OCI-LY7 (cell line): ENCODE data around the gene PKLR. TPM values are rescaled to one million over a fixed set of nuclear protein-coding genes. Genes with fewer than 3 reads are reported as not detected.
"Not testable (repeated sequence)": the region's sequence is repeated elsewhere in the genome, so short reads cannot be mapped to it uniquely, and the experiment has no call there.

ENCODE experiments used
- BruUV-seq: library from RNA; stranded (reverse); fragments of 400-500 nt; replicated peaks from 2 replicates; lab custom pipeline; 2021; lab: Mats Ljungman, UMichigan
- CTCF ChIA-PET: fragments of 300-600 bp; sonication (Branson Sonifier 250); formaldehyde crosslinking; loops from one replicate; lab custom pipeline; 2022; ENCODE audit warnings: antibody characterized with exemption; ENCODE audit not compliant: unreplicated experiment; lab: Charles Lee
- POLR2A ChIA-PET: fragments of 300-600 bp; sonication (Branson Sonifier 250); formaldehyde crosslinking; loops from one replicate; lab custom pipeline; 2022; ENCODE audit warnings: antibody characterized with exemption; lab: Charles Lee
- DNase-seq: peaks from one replicate; pipeline ENCODE4 v3.0.0-alpha.2; 2015; ENCODE audit warnings: low spot score
- H2AFZ ChIP-seq: fragments of 200-600 bp; sonication (generic), shearing (Covaris generic); 2 replicates; pipeline ENCODE4 v1.6.1; 2014; ENCODE audit warnings: mild to moderate bottlenecking, antibody characterized with exemption, low read length, moderate library complexity
- H3K27ac ChIP-seq: fragments of 200-600 bp; sonication (generic); 2 replicates; pipeline ENCODE4 v1.5.1; 2014; ENCODE audit warnings: mixed run types, low read depth, mild to moderate bottlenecking, moderate library complexity, low read length, inconsistent platforms; ENCODE audit not compliant: poor library complexity, severe bottlenecking
- H3K36me3 ChIP-seq: fragments of 200-600 bp; sonication (generic); 2 replicates; pipeline ENCODE4 v1.6.1; 2014; ENCODE audit warnings: mild to moderate bottlenecking, antibody characterized with exemption, low read length, moderate library complexity, mixed read lengths; ENCODE audit not compliant: insufficient read depth
- H3K4me1 ChIP-seq: fragments of 200-600 bp; sonication (generic); 2 replicates; pipeline ENCODE4 v1.5.1; 2014; ENCODE audit warnings: mild to moderate bottlenecking, low read length; ENCODE audit not compliant: insufficient read depth, poor library complexity, severe bottlenecking
- H3K4me2 ChIP-seq: fragments of 200-600 bp; sonication (generic); 2 replicates; pipeline ENCODE4 v1.6.1; 2014; ENCODE audit warnings: mild to moderate bottlenecking, low read length
- H3K4me3 ChIP-seq: fragments of 200-600 bp; sonication (generic); 2 replicates; pipeline ENCODE4 v1.5.1; 2014; ENCODE audit warnings: mild to moderate bottlenecking, low read depth, low read length; ENCODE audit not compliant: poor library complexity, severe bottlenecking
- H3K79me2 ChIP-seq: fragments of 200-600 bp; sonication (generic); 2 replicates; pipeline ENCODE4 v1.6.1; 2016; ENCODE audit warnings: low read depth, mild to moderate bottlenecking, low read length, moderate library complexity, mixed read lengths; ENCODE audit not compliant: insufficient read depth
- H3K9me2 ChIP-seq: fragments of 200-600 bp; sonication (generic); 2 replicates; pipeline ENCODE4 v1.6.1; 2016; ENCODE audit warnings: mild to moderate bottlenecking, low read length, mixed read lengths; ENCODE audit not compliant: insufficient read depth
- H3K9me3 ChIP-seq: fragments of 200-600 bp; sonication (generic); 2 replicates; pipeline ENCODE4 v1.6.1; 2014; ENCODE audit warnings: mild to moderate bottlenecking, mixed run types, low read length, mixed read lengths
- H4K20me1 ChIP-seq: fragments of 200-600 bp; sonication (generic); 2 replicates; pipeline ENCODE4 v1.6.1; 2014; ENCODE audit warnings: mild to moderate bottlenecking, antibody characterized with exemption, low read length, moderate library complexity, mixed read lengths; ENCODE audit not compliant: insufficient read depth
- EZH2phosphoT487 ChIP-seq: fragments of 200-600 bp; sonication (generic); IDR thresholded peaks from 2 replicates; pipeline ENCODE4 v1.6.1; 2018; ENCODE audit warnings: low read depth, borderline replicate concordance, mild to moderate bottlenecking, mixed run types, antibody characterized with exemption, low read length, moderate library complexity, mixed read lengths
- intact Hi-C: fragments of 100-400 bp; cut with micrococcal nuclease; formaldehyde crosslinking; loops from one replicate; pipeline ENCODE4 v1.10.0; 2022; ENCODE audit not compliant: unreplicated experiment
- total RNA-seq, 2 experiments: library from RNA; depleted of rRNA in 1 of 2; stranded (reverse); fragments of >200 nt in 1 of 2; shearing (Covaris generic) in 1 of 2; gene quantifications; 2 replicates each; pipeline ENCODE4 v1.2.3, GENCODE V29; 2014 to 2022
- TF ChIP-seq, protein P1 (sequence below): fragments of 200-600 bp; sonication (generic); conservative IDR thresholded peaks from 2 replicates; pipeline ENCODE4 v1.5.1; 2014; ENCODE audit warnings: mild to moderate bottlenecking, antibody characterized with exemption, low read length, moderate library complexity, mixed read lengths

The PKLR gene
- total RNA-seq, 2 experiments from 2014 or later, result 0.19 to 0.51 TPM

DNA sequence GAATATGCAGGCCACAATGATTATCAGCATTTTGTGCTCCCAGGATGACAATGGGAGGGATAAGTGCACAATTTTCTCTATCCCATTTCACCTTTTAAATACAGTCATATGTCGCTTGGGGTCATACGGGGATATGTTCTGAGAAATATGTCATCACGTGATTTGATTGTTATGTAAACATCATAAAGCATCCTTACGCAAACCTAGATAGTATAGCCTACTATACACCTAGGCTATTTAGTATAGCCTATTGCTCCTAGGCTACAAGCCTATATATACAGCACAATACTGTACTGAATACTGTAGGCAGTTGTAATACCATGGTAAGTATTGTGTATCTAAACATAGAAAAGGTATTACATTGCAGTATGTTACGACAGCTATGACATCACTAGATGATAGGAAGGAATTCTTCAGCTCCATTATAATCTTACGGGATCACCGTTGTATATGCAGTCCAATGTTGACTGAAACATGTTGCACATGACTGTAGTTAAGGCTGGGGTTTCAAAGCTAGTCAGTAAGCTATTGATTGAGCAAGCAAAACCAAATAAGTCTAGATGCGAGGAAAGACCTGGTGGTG lies 38.4 kb upstream of the PKLR start:
- CTCF ChIA-PET, result no interaction called here
- DNase-seq, result no peak
- intact Hi-C loops, result no loop called here
- POLR2A ChIA-PET, result interaction anchor here (0.5 to 1.1 kb wide), 4 partner anchors 10 to 470 kb away, joined by 3 to 5 read pairs (median 3); no protein-coding TSS in a partner anchor
- no peaks in the 10 kb centered on the region for H3K9me3 ChIP-seq
- H3K4me1 ChIP-seq, result no peaks in the 10 kb centered on the region
- no peaks in the 10 kb centered on the region for H3K9me2 ChIP-seq
- no peak overlapping the region for H3K27ac ChIP-seq
- TF ChIP-seq EZH2phosphoT487, result no peak
- BruUV-seq, result no TSS peak
- no peaks in the 10 kb centered on the region for H4K20me1 ChIP-seq
- H3K79me2 ChIP-seq, result no peaks in the 10 kb centered on the region
- H3K36me3 ChIP-seq, result peaks cover 93% of the 10 kb centered on the region
- H3K4me2 ChIP-seq, result no peak overlapping the region
- H2AFZ ChIP-seq, result no peak overlapping the region
- H3K4me3 ChIP-seq, result no peak overlapping the region

DNA sequence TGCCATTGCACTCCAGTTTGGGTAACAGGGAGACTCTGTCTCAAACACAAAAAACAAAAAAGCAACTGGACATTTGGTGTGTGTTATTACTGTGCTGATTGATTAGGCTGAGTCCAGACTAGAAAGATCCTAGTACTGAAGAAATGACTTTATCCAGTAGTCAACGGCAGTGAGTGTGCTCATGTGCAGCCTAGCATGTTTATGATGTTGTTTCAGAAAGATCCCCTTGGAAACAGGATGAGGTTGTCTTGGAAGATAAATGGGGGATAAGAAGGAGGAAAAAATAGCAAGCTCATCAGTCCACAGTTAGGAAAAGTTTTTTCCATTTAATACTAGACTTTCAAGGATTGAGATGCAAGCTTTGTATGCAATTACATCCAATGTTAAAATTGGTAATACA lies 33.7 kb upstream of the PKLR start:
- Histone ChIP-seq H2AFZ (no peak overlapping the region), H3K27ac (no peak overlapping the region), H3K9me3 (no peaks in the 10 kb centered on the region), H3K4me1 (no peaks in the 10 kb centered on the region), H3K4me3 (no peak overlapping the region), H4K20me1 (no peaks in the 10 kb centered on the region), H3K36me3 (peaks cover 72% of the 10 kb centered on the region), H3K79me2 (no peaks in the 10 kb centered on the region), H3K4me2 (no peak overlapping the region), H3K9me2 (no peaks in the 10 kb centered on the region)
- intact Hi-C loops, result no loop called here
- CTCF ChIA-PET, result no interaction called here
- TF ChIP-seq, protein P1, sequence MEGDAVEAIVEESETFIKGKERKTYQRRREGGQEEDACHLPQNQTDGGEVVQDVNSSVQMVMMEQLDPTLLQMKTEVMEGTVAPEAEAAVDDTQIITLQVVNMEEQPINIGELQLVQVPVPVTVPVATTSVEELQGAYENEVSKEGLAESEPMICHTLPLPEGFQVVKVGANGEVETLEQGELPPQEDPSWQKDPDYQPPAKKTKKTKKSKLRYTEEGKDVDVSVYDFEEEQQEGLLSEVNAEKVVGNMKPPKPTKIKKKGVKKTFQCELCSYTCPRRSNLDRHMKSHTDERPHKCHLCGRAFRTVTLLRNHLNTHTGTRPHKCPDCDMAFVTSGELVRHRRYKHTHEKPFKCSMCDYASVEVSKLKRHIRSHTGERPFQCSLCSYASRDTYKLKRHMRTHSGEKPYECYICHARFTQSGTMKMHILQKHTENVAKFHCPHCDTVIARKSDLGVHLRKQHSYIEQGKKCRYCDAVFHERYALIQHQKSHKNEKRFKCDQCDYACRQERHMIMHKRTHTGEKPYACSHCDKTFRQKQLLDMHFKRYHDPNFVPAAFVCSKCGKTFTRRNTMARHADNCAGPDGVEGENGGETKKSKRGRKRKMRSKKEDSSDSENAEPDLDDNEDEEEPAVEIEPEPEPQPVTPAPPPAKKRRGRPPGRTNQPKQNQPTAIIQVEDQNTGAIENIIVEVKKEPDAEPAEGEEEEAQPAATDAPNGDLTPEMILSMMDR, result no peak
- TF ChIP-seq EZH2phosphoT487, result no peak
- POLR2A ChIA-PET, result interaction anchor here (0.6 to 1.1 kb wide), 2 partner anchors 9 to 155 kb away, joined by 3 to 5 read pairs; no protein-coding TSS in a partner anchor
- no peak for DNase-seq
- BruUV-seq, result no TSS peak

DNA sequence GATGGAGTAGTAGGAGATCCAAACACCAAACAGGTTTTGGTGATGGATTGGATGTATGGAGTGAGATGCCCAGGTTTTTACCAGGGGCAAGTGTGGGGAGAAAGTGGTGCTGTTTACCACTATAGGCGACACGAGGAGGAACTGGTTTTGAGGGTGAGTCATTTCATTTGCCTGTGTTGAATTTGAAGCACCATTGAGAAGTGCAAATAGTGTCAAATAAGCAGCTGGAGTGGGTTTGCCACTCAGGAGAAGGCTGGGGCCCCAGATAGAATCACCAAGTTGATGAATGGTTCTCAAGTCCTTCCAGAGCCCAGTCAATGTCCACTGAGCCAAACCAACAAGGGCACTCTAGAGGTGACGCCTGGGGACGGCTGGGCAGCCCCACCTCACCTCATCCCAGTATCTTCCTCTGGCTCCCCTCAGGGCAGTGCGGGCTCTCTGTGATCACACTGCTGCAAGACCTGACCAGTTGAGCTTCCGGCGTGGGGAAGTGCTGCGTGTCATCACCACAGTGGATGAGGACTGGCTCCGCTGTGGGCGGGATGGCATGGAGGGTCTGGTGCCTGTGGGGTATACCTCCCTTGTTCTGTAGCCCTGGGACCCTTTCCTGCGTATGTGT lies 28.9 kb upstream of the PKLR start:
- no peak for DNase-seq
- CTCF ChIA-PET, result no interaction called here

DNA sequence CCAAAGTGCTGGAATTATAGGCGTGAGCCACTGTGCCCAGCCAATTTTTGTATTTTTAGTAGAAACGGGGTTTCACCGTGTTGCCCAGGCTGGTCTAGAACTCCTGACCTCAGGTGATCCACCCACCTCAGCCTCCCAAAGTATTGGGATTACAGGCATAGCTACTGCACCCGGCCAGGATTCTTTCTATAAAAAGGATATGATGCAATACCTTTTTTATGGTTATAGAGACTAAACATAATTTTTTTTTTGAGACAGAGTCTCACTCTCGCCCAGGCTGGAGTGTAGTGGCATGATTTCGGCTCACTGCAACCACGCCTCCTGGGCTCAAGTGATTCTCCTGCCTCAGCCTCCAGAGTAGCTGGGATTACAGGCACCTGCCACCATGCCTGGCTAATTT lies 27.6 kb upstream of the PKLR start:
- CTCF ChIA-PET, result interaction anchor here (0.8 kb wide), 1 partner anchor 78 kb away, joined by 4 read pairs; no protein-coding TSS in a partner anchor
- H3K36me3 ChIP-seq, result peaks cover 24% of the 10 kb centered on the region
- H3K79me2 ChIP-seq, intact Hi-C loops, H3K4me2 ChIP-seq, H3K4me3 ChIP-seq, H4K20me1 ChIP-seq, H3K9me2 ChIP-seq, H2AFZ ChIP-seq, DNase-seq, POLR2A ChIA-PET, H3K9me3 ChIP-seq, H3K27ac ChIP-seq, BruUV-seq, H3K4me1 ChIP-seq: not testable (repeated sequence)

More for the DNA sequence above, 28.9 kb upstream of the PKLR start:
- H3K79me2 ChIP-seq, result no peaks in the 10 kb centered on the region
- H2AFZ ChIP-seq, result no peak overlapping the region
- no peaks in the 10 kb centered on the region for H4K20me1 ChIP-seq
- no peaks in the 10 kb centered on the region for H3K4me1 ChIP-seq
- no peak overlapping the region for H3K4me2 ChIP-seq
- H3K9me2 ChIP-seq, result no peaks in the 10 kb centered on the region
- no TSS peak for BruUV-seq
- no peak for TF ChIP-seq EZH2phosphoT487
- TF ChIP-seq, protein P1, result no peak
- H3K9me3 ChIP-seq, result no peaks in the 10 kb centered on the region
- intact Hi-C loops, result no loop called here
- POLR2A ChIA-PET, result interaction anchor here (0.7 kb wide), 1 partner anchor 10 kb away, joined by 5 read pairs; no protein-coding TSS in a partner anchor
- peaks cover 30% of the 10 kb centered on the region for H3K36me3 ChIP-seq
- no peak overlapping the region for H3K27ac ChIP-seq
- no peak overlapping the region for H3K4me3 ChIP-seq
